Right lobe of liver (tissue), 6 donors: ENCODE results near the gene PLXNA1. TPM values are rescaled to one million over a fixed set of nuclear protein-coding genes. Genes with fewer than 3 reads are reported as not detected.
A peak's percentile ranks its signal among the peaks of the same experiment; 100 is the strongest.

Experiments used
- ATAC-seq, 4 donors: fragments of 200-7000 bp; cut with Tn5 transposase; one replicate each; pipeline ENCODE4 v1.9.1; 2020; ENCODE audit warnings: mild to moderate bottlenecking in 4 of 4, moderate library complexity in 4 of 4
- DNase-seq, 3 donors: peaks; one replicate each; pipeline ENCODE4 v3.0.0-alpha.2; 2020
- H3K27ac ChIP-seq, 3 donors: fragments of 200-600 bp; one replicate each; pipeline ENCODE4 v1.8.0; 2022
- H3K27me3 ChIP-seq, 2 donors: fragments of 200-600 bp; one replicate each; pipeline ENCODE4 v1.8.0; 2022
- H3K36me3 ChIP-seq, 4 donors: fragments of 200-600 bp; sonication (generic) in 1 of 4; one replicate each; pipeline versions ENCODE4 v1.5.1 to v1.8.0; 2017 to 2022; ENCODE audit warnings: control low read depth in 1 of 4
- H3K4me1 ChIP-seq, 4 donors: fragments of 200-600 bp; sonication (generic) in 1 of 4; one replicate each; pipeline versions ENCODE4 v1.5.1 to v1.8.0; 2017 to 2022; ENCODE audit warnings: control low read depth in 1 of 4
- H3K4me3 ChIP-seq, 3 donors: fragments of 200-600 bp; one replicate each; pipeline ENCODE4 v1.8.0; 2022
- H3K9me3 ChIP-seq, 4 donors: fragments of 200-600 bp; sonication (generic) in 1 of 4; one replicate each; pipeline versions ENCODE4 v1.5.1 to v1.8.0; 2017 to 2022; ENCODE audit warnings: control low read depth in 1 of 4
- CTCF ChIP-seq, 4 donors: fragments of 200-600 bp in 3 of 4; fragments of 450-650 bp in 1 of 4; IDR thresholded peaks; one replicate each; pipeline versions ENCODE4 v1.5.1 to v1.8.0; 2016 to 2022; ENCODE audit warnings: antibody characterized with exemption in 4 of 4, mild to moderate bottlenecking in 2 of 4
- POLR2A ChIP-seq: fragments of 450-650 bp; IDR thresholded peaks from one replicate; pipeline ENCODE4 v1.6.1; 2017; ENCODE audit warnings: antibody characterized with exemption, mild to moderate bottlenecking
- WGBS: methylation state at CpG from one replicate; pipeline ENCODE4 v1.1.6; 2018; ENCODE audit warnings: low coverage, low lambda C conversion rate; ENCODE audit not compliant: insufficient coverage; ENCODE audit errors: missing lambda C conversion rate; 5-methylcytosine and 5-hydroxymethylcytosine counted together
- intact Hi-C, 2 donors: fragments of 100-400 bp; cut with DNase I; formaldehyde crosslinking; loops; one replicate each; pipeline versions ENCODE4 v1.11.2 to v1.14.1; 2022
- total RNA-seq, 6 experiments: library from RNA; depleted of rRNA in 2 of 6; stranded (reverse); fragments of >200 nt in 2 of 6; fragmentation: NEBNext Ultra II Directional in 3 of 6; extraction: Animal tissue kit (Norgen Biotek cat#: 25700) in 3 of 6; gene quantifications; one replicate each; pipeline versions ENCODE4 v1.1.0 to v1.2.4, GENCODE V29; 2016 to 2023
- donor health status: DM: no; HTN: yes; CAD: no.
- donor health status: DM: no; HTN: no; CAD: no.
- donor health status: DM: no; HTN: no; CAD: no.
- donor health status: DM: no; HTN: yes; CAD: no.
- donor health status: DM: no; HTN: yes; CAD: no.

PLXNA1 gene
- total RNA-seq, 6 experiments from 2014 or later, result 2.0 to 8.7 (median 5.6) TPM

DNA sequence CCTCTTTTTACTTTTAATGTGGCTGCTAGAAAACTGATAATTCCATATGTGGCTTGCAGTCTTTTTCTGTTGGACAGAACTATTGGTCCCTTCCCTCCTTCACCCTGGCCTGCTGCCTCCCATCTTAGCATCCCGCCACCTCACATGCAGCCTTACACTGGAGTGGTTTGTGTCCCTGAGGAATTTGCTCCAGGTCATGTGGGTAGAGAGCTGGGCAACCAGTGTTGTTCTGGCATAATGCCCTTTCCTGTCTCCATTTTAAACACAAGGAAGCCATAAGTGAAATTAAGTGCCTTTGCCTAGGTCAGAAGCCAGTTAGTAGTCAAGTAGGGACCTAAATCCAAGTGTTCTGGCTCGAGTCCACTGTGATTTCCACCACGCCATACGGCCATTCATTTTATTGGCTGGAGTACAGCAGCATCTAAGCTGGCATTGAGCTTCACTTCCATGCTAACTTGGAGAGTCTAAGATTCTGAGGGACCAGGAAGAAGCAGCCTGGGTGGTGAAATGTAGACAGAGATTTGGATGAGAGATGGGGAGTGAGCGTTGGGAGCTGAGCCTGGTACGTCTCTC lies 46.0 kb upstream of the PLXNA1 start:
- H3K27me3 ChIP-seq, result no peaks in the 10 kb centered on the region
- H3K36me3 ChIP-seq, result no peaks in the 10 kb centered on the region
- H3K27ac ChIP-seq, result no peak overlapping the region
- no peaks in the 10 kb centered on the region for H3K9me3 ChIP-seq
- no peaks in the 10 kb centered on the region for H3K4me1 ChIP-seq
- no peak for TF ChIP-seq CTCF (IDR thresholded peaks at IDR 0.05)
- TF ChIP-seq POLR2A, result no peak
- no peak overlapping the region for H3K4me3 ChIP-seq
- no peak for ATAC-seq
- intact Hi-C loops, result no loop called here
- no peak for DNase-seq
- 71% methylated on average over 4 of the region's 6 CpGs for WGBS

- ATAC-seq, result no peak
- intact Hi-C loops, result no loop called here
- Histone ChIP-seq H3K36me3 (no peaks in the 10 kb centered on the region), H3K27me3 (no peaks in the 10 kb centered on the region), H3K27ac (no peak overlapping the region), H3K4me3 (no peak overlapping the region), H3K9me3 (no peaks in the 10 kb centered on the region), H3K4me1 (no peaks in the 10 kb centered on the region)
- WGBS, result 90% methylated on average over 2 of the region's 2 CpGs
- no peak for TF ChIP-seq POLR2A
- TF ChIP-seq CTCF (IDR thresholded peaks at IDR 0.05), result no peak
- DNase-seq, result no peak
These were observed 45.4 kb upstream of the PLXNA1 start for GRCh38 chr3:126937533-126937932.

DNA sequence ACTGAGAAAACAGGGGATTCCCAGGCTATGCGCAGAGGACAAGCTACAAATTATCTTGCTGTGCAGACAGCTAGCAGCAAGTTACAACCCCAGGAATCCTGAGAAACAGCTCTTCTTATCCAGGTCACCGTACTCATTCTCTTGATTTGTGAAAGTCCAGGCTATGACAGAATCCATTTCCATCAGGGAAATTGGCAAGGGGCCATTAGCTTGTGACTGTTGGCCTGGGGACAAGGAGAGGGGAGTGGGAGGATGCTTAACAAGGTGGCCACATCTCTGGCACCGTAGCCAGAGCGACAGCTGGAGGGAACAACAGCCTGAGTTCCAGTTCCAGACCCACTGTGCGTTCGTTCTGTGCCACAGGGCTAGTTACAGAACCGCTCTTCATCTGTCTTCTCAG lies 44.9 kb upstream of the PLXNA1 start:
- intact Hi-C loops, result no loop called here
- Histone ChIP-seq H3K27ac (no peak overlapping the region), H3K9me3 (no peaks in the 10 kb centered on the region), H3K4me1 (no peaks in the 10 kb centered on the region), H3K4me3 (no peak overlapping the region), H3K27me3 (no peaks in the 10 kb centered on the region), H3K36me3 (no peaks in the 10 kb centered on the region)
- DNase-seq (no peak), ATAC-seq (no peak)
- WGBS, result no CpG with 5 or more reads among the region's 7 CpGs
- TF ChIP-seq POLR2A (no peak), CTCF (IDR thresholded peaks at IDR 0.05) (no peak)

DNA sequence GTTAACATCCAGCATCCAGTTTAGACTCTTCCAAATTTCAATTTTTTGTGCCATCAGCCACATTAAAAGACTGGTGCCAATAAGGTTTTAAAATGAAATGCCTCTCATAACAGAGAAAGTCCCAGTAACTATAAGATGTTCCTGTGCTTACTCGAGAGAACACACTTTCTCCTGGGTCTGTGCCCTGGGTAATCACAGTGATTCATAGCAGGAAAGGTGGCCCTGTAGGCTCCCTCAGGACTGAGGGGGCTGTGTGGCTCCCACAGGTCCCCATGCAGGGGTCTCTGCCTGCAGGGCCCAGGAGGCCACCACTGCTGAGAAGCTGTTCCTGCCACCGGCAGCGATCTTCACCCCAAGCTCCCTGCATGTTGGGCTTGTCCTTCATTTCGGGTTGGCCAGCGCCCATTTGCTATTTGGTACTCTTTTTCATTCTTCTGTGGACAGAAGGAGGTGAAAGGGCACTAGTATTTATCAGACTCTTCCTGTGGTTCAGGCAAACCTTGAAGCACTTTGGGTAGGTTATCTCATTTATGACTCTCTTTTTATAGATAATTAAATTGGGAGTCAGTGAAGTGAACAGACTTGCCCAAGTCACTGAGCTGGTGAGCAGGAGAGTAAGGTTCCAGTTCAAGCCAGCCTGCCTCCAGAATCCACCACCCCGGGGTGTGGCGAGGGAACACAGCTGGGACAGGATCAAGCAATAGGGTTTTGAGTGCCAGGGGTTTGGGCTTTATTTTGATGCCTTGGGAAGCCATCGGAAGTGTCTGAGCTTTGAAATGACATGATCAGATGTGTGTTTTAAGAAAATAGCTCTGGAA lies 44.2 kb upstream of the PLXNA1 start:
- no peaks in the 10 kb centered on the region for H3K27me3 ChIP-seq
- H3K4me1 ChIP-seq, result no peaks in the 10 kb centered on the region
- no peaks in the 10 kb centered on the region for H3K9me3 ChIP-seq
- DNase-seq, result no peak
- intact Hi-C loops, result no loop called here
- WGBS, result 43% methylated on average over 2 of the region's 8 CpGs
- H3K27ac ChIP-seq, result peak overlapping the region in 1 of 3 donors; percentile 18
- TF ChIP-seq POLR2A (no peak), CTCF (IDR thresholded peaks at IDR 0.05) (no peak)
- no peak for ATAC-seq
- H3K36me3 ChIP-seq, result no peaks in the 10 kb centered on the region
- H3K4me3 ChIP-seq, result no peak overlapping the region
